ENCODE results near the gene PRKAG1. TPM values are rescaled to one million over a fixed set of nuclear protein-coding genes. Genes with fewer than 3 reads are reported as not detected.
"Not testable (repeated sequence)": the region's sequence is repeated elsewhere in the genome, so short reads cannot be mapped to it uniquely, and the experiment has no call there.

The PRKAG1 gene
- 100 to 1,000 TPM in 2 of 9 donors, 10 to 100 TPM in 7; 72.0 to 107 (median 98.6) TPM for total RNA-seq
- 10 to 100 TPM; 91.5 to 93.5 TPM for polyA plus RNA-seq
- long read RNA-seq, donor 1, transcript PRKAG1-206 (12 exons, 1,699 nt): major isoform, 43 of 80 reads
- long read RNA-seq, donor 1, transcript PRKAG1-205 (11 exons, 1,531 nt): minor isoform, 16 of 80 reads
- long read RNA-seq, donor 1, partial matches to known transcripts: 5 of 80 reads
- long read RNA-seq, donor 1, other reads (novel, unspliced or antisense): 16 of 80 reads
- long read RNA-seq, donor 2, transcript PRKAG1-206 (12 exons, 1,699 nt): major isoform, 114 of 197 reads
- long read RNA-seq, donor 2, transcript PRKAG1-205 (11 exons, 1,531 nt): minor isoform, 40 of 197 reads
- long read RNA-seq, donor 2, partial matches to known transcripts: 4 of 197 reads
- long read RNA-seq, donor 2, other reads (novel, unspliced or antisense): 38 of 197 reads
- long read RNA-seq, donor 3, transcript PRKAG1-206 (12 exons, 1,699 nt): major isoform, 13 of 23 reads
- long read RNA-seq, donor 3, partial matches to known transcripts: 0 of 23 reads
- long read RNA-seq, donor 3, other reads (novel, unspliced or antisense): 7 of 23 reads

DNA sequence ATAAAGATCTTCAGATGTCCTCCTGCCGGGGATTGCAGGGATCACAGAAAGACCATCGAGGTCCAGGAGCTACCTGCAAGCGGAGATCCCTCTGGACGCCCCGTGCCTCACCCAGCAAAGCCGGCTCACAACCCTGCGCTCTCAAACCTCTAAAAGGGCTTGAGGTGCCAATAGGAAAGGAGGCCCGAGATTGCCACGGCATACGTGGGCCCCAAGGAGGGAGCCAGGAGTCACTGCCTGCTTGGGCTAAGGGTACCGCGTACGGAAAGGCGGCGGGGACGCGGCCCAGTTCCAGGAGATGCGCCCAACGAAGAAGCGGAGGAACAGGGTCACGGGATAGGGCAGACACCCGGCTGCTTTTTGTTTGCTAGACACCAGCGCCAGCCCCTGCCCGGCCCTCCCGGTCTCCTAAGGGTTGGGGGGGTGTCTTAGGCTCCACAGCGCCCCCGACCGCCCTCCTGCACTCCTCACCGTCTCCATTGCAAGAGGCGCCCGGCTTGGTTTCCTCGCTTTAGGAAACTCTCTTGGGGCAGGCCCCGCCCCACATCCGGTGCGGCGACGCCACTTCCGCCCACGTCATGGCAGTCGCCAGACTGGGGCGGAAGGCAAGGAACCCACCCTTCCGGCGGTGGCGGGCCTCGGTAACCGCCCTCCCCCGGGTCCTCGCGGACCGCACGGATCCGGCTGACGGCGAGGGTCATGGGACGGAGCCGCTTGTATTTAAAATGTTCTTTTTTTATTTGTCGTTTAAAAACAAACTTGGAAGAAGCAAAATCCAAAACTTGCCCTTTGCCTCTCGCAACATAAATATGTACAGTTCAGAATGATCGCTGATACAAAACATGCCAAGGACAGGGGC lies at the start of gene PRKAG1:
PRKAG1 (minus strand) TSS at position 516 of the 859 bp plus-strand sequence; CDS start at position 480, 36 bp downstream.
- Histone ChIP-seq H3K27ac (peak within 1 kb of the TSS; percentile 78 to 99 (median 95)), H3K27me3 (no peaks in the 10 kb centered on the region), H3K4me3 (peak within 1 kb of the TSS; percentile 63 to 98 (median 82)), H3K36me3 (peaks cover 0 to 30% (median 27%) of the 10 kb centered on the region in 9 donors), H3K9me3 (no peaks in the 10 kb centered on the region), H3K4me1 (peaks cover 0 to 46% (median 28%) of the 10 kb centered on the region in 12 donors)
- intact Hi-C loops (cut with DNase I): loop anchor here in 3 of 10 donors (2.0 to 5.0 kb wide), 2 partner anchors 39 to 42 kb away; partner anchors contain the start of gene KMT2D (in 1 of the 3)
- TF ChIP-seq CTCF (IDR thresholded peaks at IDR 0.05) (peak in 11 of 12 donors; percentile 9 to 73 (median 55)), POLR2A (IDR thresholded peaks at IDR 0.05) (peak; percentile 24 to 92)
- DNase-seq: peak; percentile 96 to 99 (median 97)
- ATAC-seq: peak; percentile 93 to 97 (median 96)
- 0% methylated on average over 27 to 59 of the region's 59 CpGs for WGBS, 4 donors

DNA sequence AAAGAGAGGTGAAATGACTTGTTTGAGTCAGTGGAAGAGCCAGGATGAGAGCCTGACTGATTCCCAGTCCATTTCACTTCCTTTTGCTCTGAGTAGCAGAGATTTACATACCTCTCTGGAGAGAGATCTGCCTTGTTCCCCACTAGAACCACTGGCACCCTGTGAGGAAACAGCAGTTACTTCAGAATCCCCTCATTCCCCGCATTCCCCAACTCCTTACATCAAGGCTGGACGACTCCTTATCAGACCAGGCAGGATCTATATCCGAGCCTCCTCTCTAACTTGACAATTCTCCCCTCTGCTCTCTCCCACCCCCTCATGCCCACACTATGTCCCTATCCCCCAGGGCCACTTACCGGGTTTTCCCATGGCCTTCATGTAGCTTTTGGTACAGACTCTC lies 47.5 kb upstream of the PRKAG1 start:
- Histone ChIP-seq H3K27me3 (no peaks in the 10 kb centered on the region), H3K36me3 (no peaks in the 10 kb centered on the region), H3K9me3 (no peaks in the 10 kb centered on the region), H3K27ac (no peak overlapping the region), H3K4me3 (no peak overlapping the region), H3K4me1 (peaks cover 0 to 31% (median 19%) of the 10 kb centered on the region in 12 donors)
- ATAC-seq: no peak
- 53 to 59% (median 58%) methylated on average over 4 of the region's 4 CpGs for WGBS, 4 donors
- peak in 1 of 5 donors; percentile 0 for DNase-seq
- intact Hi-C loops (cut with DNase I): loop anchor here in 7 of 10 donors (5.0 to 10.0 kb wide), 3 partner anchors 36 to 166 kb away; no protein-coding TSS in a partner anchor
- TF ChIP-seq CTCF (IDR thresholded peaks at IDR 0.05): no peak
- TF ChIP-seq POLR2A (IDR thresholded peaks at IDR 0.05): no peak

DNA sequence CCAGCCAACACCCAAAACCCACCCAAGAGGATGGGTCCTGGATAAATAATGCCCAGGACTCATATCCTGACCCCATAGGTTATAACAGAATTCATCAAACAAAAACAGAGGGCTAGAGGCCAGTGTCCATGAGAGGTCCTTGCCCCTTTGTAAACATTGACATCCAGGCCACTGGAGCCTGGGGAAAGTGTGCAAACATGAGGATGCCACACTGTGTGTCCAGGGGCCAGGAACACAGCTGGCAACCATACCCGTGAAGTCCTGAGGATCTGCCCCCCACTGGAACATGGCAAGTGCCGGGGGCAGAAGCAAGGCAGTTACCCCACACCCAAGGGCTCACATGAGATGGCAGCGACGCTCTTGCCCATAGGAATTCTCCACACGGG lies 46.2 kb upstream of the PRKAG1 start:
- intact Hi-C loops (cut with DNase I): loop anchor here in 9 of 10 donors (1.0 to 10.0 kb wide), 8 partner anchors 33 to 173 kb away; partner anchors contain the start of gene TUBA1A (in 1 of the 9)
- ATAC-seq: no peak
- Histone ChIP-seq H3K4me3 (no peak overlapping the region), H3K9me3 (no peaks in the 10 kb centered on the region), H3K4me1 (peaks cover 0 to 24% (median 12%) of the 10 kb centered on the region in 12 donors), H3K27ac (no peak overlapping the region), H3K36me3 (no peaks in the 10 kb centered on the region), H3K27me3 (no peaks in the 10 kb centered on the region)
- 94 to 95% (median 94%) methylated on average over 5 of the region's 5 CpGs for WGBS, 4 donors
- TF ChIP-seq CTCF (IDR thresholded peaks at IDR 0.05): no peak
- no peak for TF ChIP-seq POLR2A (IDR thresholded peaks at IDR 0.05)
- DNase-seq: peak in 1 of 5 donors; percentile 15

- H3K27me3 ChIP-seq, H3K9me3 ChIP-seq, H3K36me3 ChIP-seq, ATAC-seq, H3K27ac ChIP-seq: not testable (repeated sequence)
- DNase-seq: peak in 1 of 5 donors; percentile 13
- Histone ChIP-seq H3K4me3 (peak overlapping the region in 1 of 12 donors; percentile 93), H3K4me1 (peaks cover 9 to 39% (median 26%) of the 10 kb centered on the region in 12 donors)
- intact Hi-C loops (cut with DNase I): loop anchor here in 8 of 10 donors (2.0 to 10.0 kb wide), 7 partner anchors 35 to 175 kb away; partner anchors contain the start of genes PRKAG1 (in 1 of the 8) and TUBA1A (in 1 of the 8)
- 90 to 95% (median 92%) methylated on average over 17 of the region's 17 CpGs for WGBS, 4 donors
Measured at GRCh38 chr12:49061916-49062315, 43.3 kb upstream of the PRKAG1 start.

Measured in heart left ventricle (tissue), 16 donors.